ENCODE results near the gene OR10Z1.

GRCh38 chr1:158586942-158587341 is 18.1 kb upstream of the OR10Z1 start:
- no peak for TF ChIP-seq POLR2A (IDR thresholded peaks at IDR 0.05)
- TF ChIP-seq, protein P1, sequence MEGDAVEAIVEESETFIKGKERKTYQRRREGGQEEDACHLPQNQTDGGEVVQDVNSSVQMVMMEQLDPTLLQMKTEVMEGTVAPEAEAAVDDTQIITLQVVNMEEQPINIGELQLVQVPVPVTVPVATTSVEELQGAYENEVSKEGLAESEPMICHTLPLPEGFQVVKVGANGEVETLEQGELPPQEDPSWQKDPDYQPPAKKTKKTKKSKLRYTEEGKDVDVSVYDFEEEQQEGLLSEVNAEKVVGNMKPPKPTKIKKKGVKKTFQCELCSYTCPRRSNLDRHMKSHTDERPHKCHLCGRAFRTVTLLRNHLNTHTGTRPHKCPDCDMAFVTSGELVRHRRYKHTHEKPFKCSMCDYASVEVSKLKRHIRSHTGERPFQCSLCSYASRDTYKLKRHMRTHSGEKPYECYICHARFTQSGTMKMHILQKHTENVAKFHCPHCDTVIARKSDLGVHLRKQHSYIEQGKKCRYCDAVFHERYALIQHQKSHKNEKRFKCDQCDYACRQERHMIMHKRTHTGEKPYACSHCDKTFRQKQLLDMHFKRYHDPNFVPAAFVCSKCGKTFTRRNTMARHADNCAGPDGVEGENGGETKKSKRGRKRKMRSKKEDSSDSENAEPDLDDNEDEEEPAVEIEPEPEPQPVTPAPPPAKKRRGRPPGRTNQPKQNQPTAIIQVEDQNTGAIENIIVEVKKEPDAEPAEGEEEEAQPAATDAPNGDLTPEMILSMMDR (IDR thresholded peaks at IDR 0.05) = no peak
- TF ChIP-seq EP300 (IDR thresholded peaks at IDR 0.05) = no peak

All from ovary (tissue), 3 donors.